ENCODE measurements around the gene MEGF6. TPM values are rescaled to one million over a fixed set of nuclear protein-coding genes. Genes with fewer than 3 reads are reported as not detected.

MEGF6 gene
- total RNA-seq, 3 donors from 2014 or later: 0.43 to 0.98 (median 0.84) TPM

GRCh38 chr1:3516911-3517675, 94.2 kb downstream of the MEGF6 start:
- DNase-seq (no peak), ATAC-seq (no peak)
- H3K9me3 Mint-ChIP-seq: no peaks in the 10 kb centered on the region
- no peak overlapping the region for H3K4me3 Mint-ChIP-seq
- no peaks in the 10 kb centered on the region for H3K27me3 Mint-ChIP-seq (ENCODE audit: low read depth)
- H3K36me3 Mint-ChIP-seq (ENCODE audit: insufficient read depth): no peaks in the 10 kb centered on the region
- H3K4me1 Mint-ChIP-seq (ENCODE audit: low read depth): no peaks in the 10 kb centered on the region

GRCh38 chr1:3516481-3516869, 94.8 kb downstream of the MEGF6 start:
- ATAC-seq (no peak), DNase-seq (no peak)
- no peaks in the 10 kb centered on the region for H3K9me3 Mint-ChIP-seq
- H3K36me3 Mint-ChIP-seq (ENCODE audit: insufficient read depth): no peaks in the 10 kb centered on the region
- H3K4me3 Mint-ChIP-seq: no peak overlapping the region
- H3K27me3 Mint-ChIP-seq (ENCODE audit: low read depth): no peaks in the 10 kb centered on the region
- no peaks in the 10 kb centered on the region for H3K4me1 Mint-ChIP-seq (ENCODE audit: low read depth)

GRCh38 chr1:3515774-3516480, 95.4 kb downstream of the MEGF6 start:
- no peak overlapping the region for H3K4me3 Mint-ChIP-seq
- H3K9me3 Mint-ChIP-seq: no peaks in the 10 kb centered on the region
- H3K4me1 Mint-ChIP-seq (ENCODE audit: low read depth): no peaks in the 10 kb centered on the region

GRCh38 chr1:3515272-3515671, 96.0 kb downstream of the MEGF6 start:
- ATAC-seq: no peak
- H3K9me3 Mint-ChIP-seq: no peaks in the 10 kb centered on the region

More at GRCh38 chr1:3515774-3516480, 95.4 kb downstream of the MEGF6 start:
- no peak for DNase-seq
- no peaks in the 10 kb centered on the region for H3K27me3 Mint-ChIP-seq (ENCODE audit: low read depth)
- no peaks in the 10 kb centered on the region for H3K36me3 Mint-ChIP-seq (ENCODE audit: insufficient read depth)
- no peak for ATAC-seq

GRCh38 chr1:3514404-3514803, 96.9 kb downstream of the MEGF6 start:
- no peaks in the 10 kb centered on the region for H3K9me3 Mint-ChIP-seq
- ATAC-seq (no peak), DNase-seq (no peak)
- no peak overlapping the region for H3K4me3 Mint-ChIP-seq
- no peaks in the 10 kb centered on the region for H3K36me3 Mint-ChIP-seq (ENCODE audit: insufficient read depth)
- no peaks in the 10 kb centered on the region for H3K27me3 Mint-ChIP-seq (ENCODE audit: low read depth)
- H3K4me1 Mint-ChIP-seq (ENCODE audit: low read depth): no peaks in the 10 kb centered on the region

More at GRCh38 chr1:3515272-3515671, 96.0 kb downstream of the MEGF6 start:
- H3K4me1 Mint-ChIP-seq (ENCODE audit: low read depth): no peaks in the 10 kb centered on the region
- DNase-seq: no peak
- no peaks in the 10 kb centered on the region for H3K27me3 Mint-ChIP-seq (ENCODE audit: low read depth)
- H3K4me3 Mint-ChIP-seq: no peak overlapping the region
- no peaks in the 10 kb centered on the region for H3K36me3 Mint-ChIP-seq (ENCODE audit: insufficient read depth)

GRCh38 chr1:3511856-3512255, 99.5 kb downstream of the MEGF6 start:
- Mint-ChIP-seq H3K4me1 (ENCODE audit: low read depth) (no peaks in the 10 kb centered on the region), H3K27me3 (ENCODE audit: low read depth) (no peaks in the 10 kb centered on the region), H3K4me3 (no peak overlapping the region), H3K36me3 (ENCODE audit: insufficient read depth) (peaks cover 4% of the 10 kb centered on the region), H3K9me3 (no peaks in the 10 kb centered on the region)
- DNase-seq (no peak), ATAC-seq (no peak)

GRCh38 chr1:3511306-3511705, 100.0 kb downstream of the MEGF6 start:
- ATAC-seq (no peak), DNase-seq (no peak)
- no peaks in the 10 kb centered on the region for H3K4me1 Mint-ChIP-seq (ENCODE audit: low read depth)
- H3K36me3 Mint-ChIP-seq (ENCODE audit: insufficient read depth): peaks cover 6% of the 10 kb centered on the region
- H3K27me3 Mint-ChIP-seq (ENCODE audit: low read depth): no peaks in the 10 kb centered on the region
- H3K4me3 Mint-ChIP-seq: no peak overlapping the region
- H3K9me3 Mint-ChIP-seq: no peaks in the 10 kb centered on the region

- ATAC-seq (no peak), DNase-seq (no peak)
- peaks cover 6% of the 10 kb centered on the region for H3K36me3 Mint-ChIP-seq (ENCODE audit: insufficient read depth)
- no peaks in the 10 kb centered on the region for H3K9me3 Mint-ChIP-seq
- no peaks in the 10 kb centered on the region for H3K27me3 Mint-ChIP-seq (ENCODE audit: low read depth)
- H3K4me3 Mint-ChIP-seq: no peak overlapping the region
- no peaks in the 10 kb centered on the region for H3K4me1 Mint-ChIP-seq (ENCODE audit: low read depth)
These were observed 100.4 kb downstream of the MEGF6 start for GRCh38 chr1:3510956-3511250.

GRCh38 chr1:3510136-3510955, 101.0 kb downstream of the MEGF6 start:
- ATAC-seq (no peak), DNase-seq (no peak)
- Mint-ChIP-seq H3K36me3 (ENCODE audit: insufficient read depth) (peaks cover 6% of the 10 kb centered on the region), H3K4me1 (ENCODE audit: low read depth) (no peaks in the 10 kb centered on the region), H3K27me3 (ENCODE audit: low read depth) (no peaks in the 10 kb centered on the region), H3K4me3 (no peak overlapping the region), H3K9me3 (no peaks in the 10 kb centered on the region)

GRCh38 chr1:3509721-3510120, 101.6 kb downstream of the MEGF6 start:
- ATAC-seq (no peak), DNase-seq (no peak)
- no peaks in the 10 kb centered on the region for H3K9me3 Mint-ChIP-seq
- no peak overlapping the region for H3K4me3 Mint-ChIP-seq
- peaks cover 6% of the 10 kb centered on the region for H3K36me3 Mint-ChIP-seq (ENCODE audit: insufficient read depth)
- no peaks in the 10 kb centered on the region for H3K27me3 Mint-ChIP-seq (ENCODE audit: low read depth)
- no peaks in the 10 kb centered on the region for H3K4me1 Mint-ChIP-seq (ENCODE audit: low read depth)

GRCh38 chr1:3508757-3509415, 102.4 kb downstream of the MEGF6 start:
- Mint-ChIP-seq H3K27me3 (ENCODE audit: low read depth) (no peaks in the 10 kb centered on the region), H3K4me3 (no peak overlapping the region), H3K4me1 (ENCODE audit: low read depth) (no peaks in the 10 kb centered on the region), H3K36me3 (ENCODE audit: insufficient read depth) (peaks cover 6% of the 10 kb centered on the region), H3K9me3 (no peaks in the 10 kb centered on the region)
- DNase-seq: no peak
- ATAC-seq: no peak

GRCh38 chr1:3507636-3508275, 103.6 kb downstream of the MEGF6 start:
- H3K36me3 Mint-ChIP-seq (ENCODE audit: insufficient read depth): peaks cover 6% of the 10 kb centered on the region
- H3K4me1 Mint-ChIP-seq (ENCODE audit: low read depth): no peaks in the 10 kb centered on the region
- ATAC-seq (no peak), DNase-seq (no peak)
- H3K4me3 Mint-ChIP-seq: no peak overlapping the region
- H3K27me3 Mint-ChIP-seq (ENCODE audit: low read depth): no peaks in the 10 kb centered on the region
- H3K9me3 Mint-ChIP-seq: no peaks in the 10 kb centered on the region

- H3K4me3 Mint-ChIP-seq: no peak overlapping the region
- no peaks in the 10 kb centered on the region for H3K9me3 Mint-ChIP-seq
- H3K27me3 Mint-ChIP-seq (ENCODE audit: low read depth): no peaks in the 10 kb centered on the region
- DNase-seq (no peak), ATAC-seq (no peak)
- peaks cover 6% of the 10 kb centered on the region for H3K36me3 Mint-ChIP-seq (ENCODE audit: insufficient read depth)
- no peaks in the 10 kb centered on the region for H3K4me1 Mint-ChIP-seq (ENCODE audit: low read depth)
These were observed 104.4 kb downstream of the MEGF6 start for GRCh38 chr1:3506943-3507342.

- H3K4me1 Mint-ChIP-seq (ENCODE audit: low read depth): no peaks in the 10 kb centered on the region
- DNase-seq (no peak), ATAC-seq (no peak)
- no peaks in the 10 kb centered on the region for H3K27me3 Mint-ChIP-seq (ENCODE audit: low read depth)
- peaks cover 6% of the 10 kb centered on the region for H3K36me3 Mint-ChIP-seq (ENCODE audit: insufficient read depth)
- no peaks in the 10 kb centered on the region for H3K9me3 Mint-ChIP-seq
- H3K4me3 Mint-ChIP-seq: no peak overlapping the region
These were observed 105.3 kb downstream of the MEGF6 start for GRCh38 chr1:3506041-3506440.
